22Rv1 (cell line): ENCODE results near the gene MRPS11.
A peak's percentile ranks its signal among the peaks of the same experiment; 100 is the strongest.

Source experiments
- H3K27ac ChIP-seq: fragments of 450-650 bp; 2 replicates; pipeline ENCODE4 v1.5.1; 2017
- CTCF ChIP-seq: fragments of 450-650 bp; IDR thresholded peaks from 2 replicates; pipeline ENCODE4 v1.5.1; 2017; ENCODE audit warnings: mild to moderate bottlenecking
- ZFX ChIP-seq: fragments of 450-650 bp; IDR thresholded peaks from 2 replicates; pipeline ENCODE4 v1.6.1; 2017; ENCODE audit warnings: antibody characterized with exemption, borderline replicate concordance

MRPS11 gene

GRCh38 chr15:88467073-88467934 lies at the start of gene MRPS11, which contains the start of gene MRPL46:
MRPS11 (plus strand) TSS chr15:88467708; CDS start chr15:88467718, 10 bp downstream.
MRPL46 (minus strand) TSS chr15:88467388; CDS start chr15:88467377, 11 bp downstream.
- no peak for TF ChIP-seq ZFX
- TF ChIP-seq CTCF = no peak
- peak within 1 kb of the TSS; percentile 79 for H3K27ac ChIP-seq

- H3K27ac ChIP-seq = no peak overlapping the region
- no peak for TF ChIP-seq CTCF
- TF ChIP-seq ZFX = no peak
Measured at GRCh38 chr15:88419830-88420229, 47.7 kb upstream of the MRPS11 start.

GRCh38 chr15:88423331-88423730 lies 44.2 kb upstream of the MRPS11 start:
- no peak overlapping the region for H3K27ac ChIP-seq
- TF ChIP-seq ZFX = no peak
- no peak for TF ChIP-seq CTCF

- TF ChIP-seq CTCF (no peak), ZFX (no peak)
- no peak overlapping the region for H3K27ac ChIP-seq
Measured at GRCh38 chr15:88426304-88426703, 41.2 kb upstream of the MRPS11 start.

- no peak for TF ChIP-seq CTCF
- H3K27ac ChIP-seq = no peak overlapping the region
Measured at GRCh38 chr15:88428053-88428452, 39.5 kb upstream of the MRPS11 start.

- TF ChIP-seq CTCF = no peak
- no peak for TF ChIP-seq ZFX
- H3K27ac ChIP-seq = no peak overlapping the region
Measured at GRCh38 chr15:88428805-88429605, 38.5 kb upstream of the MRPS11 start.

- no peak for TF ChIP-seq ZFX
- TF ChIP-seq CTCF = no peak
- no peak overlapping the region for H3K27ac ChIP-seq
Measured at GRCh38 chr15:88430051-88430450, 37.5 kb upstream of the MRPS11 start.
